CD4-positive, alpha-beta T cell treated with Interleukin-17A for 1 hour (primary cell): ENCODE measurements around the gene EGLN2.
"Not testable (repeated sequence)": the region's sequence is repeated elsewhere in the genome, so short reads cannot be mapped to it uniquely, and the experiment has no call there.

ENCODE experiments used
- DNase-seq: peaks from one replicate; pipeline ENCODE4 v3.0.0-alpha.2; 2020

Gene EGLN2

DNA sequence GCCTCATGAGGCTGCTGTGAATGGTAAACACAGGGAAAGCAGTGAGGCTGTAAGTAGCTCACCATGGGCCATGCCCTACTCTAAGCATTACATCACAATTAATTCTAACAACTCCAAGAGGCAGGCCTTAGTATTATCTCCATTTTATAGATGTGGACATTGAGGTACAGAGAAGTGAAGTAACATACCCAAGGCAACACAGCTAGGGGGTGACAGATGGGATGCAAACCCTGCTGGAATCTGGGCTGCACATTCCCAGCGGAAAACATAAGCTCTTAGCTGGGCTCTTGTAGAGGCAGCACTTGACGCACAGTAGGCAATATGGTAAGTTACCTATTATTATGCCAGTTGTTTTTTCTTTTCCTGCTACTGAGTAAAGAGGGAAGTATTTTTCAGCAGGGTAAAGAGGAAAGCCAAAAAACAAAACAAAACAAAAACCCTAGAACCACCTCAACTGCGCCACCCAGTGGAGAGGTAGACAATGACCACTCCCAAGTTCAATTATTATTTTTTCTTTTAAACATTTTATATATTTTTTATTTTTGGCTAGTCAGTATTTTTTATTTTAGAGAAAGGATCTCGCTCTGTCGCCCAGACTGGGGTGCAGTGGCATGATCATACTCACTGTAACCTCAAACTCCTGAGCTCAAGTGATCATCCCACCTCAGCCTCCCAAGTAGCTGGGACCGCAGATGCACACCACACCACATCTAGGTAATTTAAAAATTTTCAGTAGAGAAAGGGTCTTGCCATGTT lies 20.7 kb downstream of the EGLN2 start:
- DNase-seq, result peak; percentile 78

DNA sequence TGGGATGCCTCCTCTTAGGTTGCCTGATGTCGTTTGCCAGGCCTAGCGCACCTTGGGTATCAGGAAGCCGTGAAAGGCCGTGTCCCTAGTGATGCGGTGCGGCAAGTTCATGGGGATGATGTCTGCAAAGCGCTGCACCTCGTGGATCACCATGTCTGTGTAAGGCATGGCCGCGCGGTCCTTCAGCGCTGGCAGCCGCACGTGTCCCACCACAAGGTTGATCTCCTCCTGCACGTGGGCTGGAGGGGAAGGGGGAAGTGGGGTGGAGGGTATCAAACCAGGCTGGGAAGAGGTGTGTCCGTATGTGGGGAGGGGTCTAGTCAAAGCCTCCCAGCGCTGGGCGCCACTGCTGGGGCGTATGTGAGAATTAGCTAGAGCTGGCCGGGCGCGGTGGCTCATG lies 23.2 kb downstream of the EGLN2 start:
- DNase-seq, result no peak

DNA sequence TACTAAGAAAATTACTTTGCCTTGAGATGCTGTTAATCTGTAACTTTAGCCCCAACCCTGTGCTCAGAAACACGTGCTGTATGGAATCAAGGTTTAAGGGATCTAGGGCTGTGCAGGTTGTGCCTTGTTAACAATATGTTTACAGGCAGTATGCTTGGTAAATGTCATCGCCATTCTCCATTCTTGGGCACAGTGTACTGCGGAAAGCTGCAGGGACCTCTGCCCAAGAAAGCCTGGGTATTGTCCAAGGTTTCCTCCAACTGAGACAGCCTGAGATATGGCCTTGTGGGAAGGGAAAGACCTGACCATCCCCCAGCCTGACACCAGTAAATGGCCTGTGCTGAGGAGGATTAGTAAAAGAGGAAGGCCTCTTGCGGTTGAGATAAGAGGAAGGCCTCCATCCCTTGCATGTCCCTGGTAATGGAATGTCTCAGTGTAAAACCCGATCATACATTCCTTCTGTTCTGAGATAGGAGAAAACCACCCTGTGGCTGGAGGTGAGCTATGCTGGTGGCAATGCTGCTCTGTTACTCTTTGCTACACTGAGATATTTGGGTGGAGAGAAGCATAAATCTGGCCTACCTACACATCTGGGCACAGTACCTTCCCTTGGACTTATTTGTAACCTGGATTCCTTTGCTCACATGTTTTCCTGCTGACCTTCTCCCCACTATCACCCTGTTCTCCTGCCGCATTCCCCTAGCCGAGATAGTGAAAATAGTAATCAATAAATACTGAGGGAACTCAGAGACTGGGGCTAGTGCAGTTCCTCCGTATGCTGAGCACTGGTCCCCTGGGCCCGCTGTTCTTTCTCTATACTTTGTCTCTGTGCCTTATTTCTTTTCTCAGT lies 23.9 kb downstream of the EGLN2 start:
- not testable (repeated sequence) for DNase-seq

GRCh38 chr19:40824916-40825315 lies 25.9 kb downstream of the EGLN2 start:
- DNase-seq, result not testable (repeated sequence)

DNA sequence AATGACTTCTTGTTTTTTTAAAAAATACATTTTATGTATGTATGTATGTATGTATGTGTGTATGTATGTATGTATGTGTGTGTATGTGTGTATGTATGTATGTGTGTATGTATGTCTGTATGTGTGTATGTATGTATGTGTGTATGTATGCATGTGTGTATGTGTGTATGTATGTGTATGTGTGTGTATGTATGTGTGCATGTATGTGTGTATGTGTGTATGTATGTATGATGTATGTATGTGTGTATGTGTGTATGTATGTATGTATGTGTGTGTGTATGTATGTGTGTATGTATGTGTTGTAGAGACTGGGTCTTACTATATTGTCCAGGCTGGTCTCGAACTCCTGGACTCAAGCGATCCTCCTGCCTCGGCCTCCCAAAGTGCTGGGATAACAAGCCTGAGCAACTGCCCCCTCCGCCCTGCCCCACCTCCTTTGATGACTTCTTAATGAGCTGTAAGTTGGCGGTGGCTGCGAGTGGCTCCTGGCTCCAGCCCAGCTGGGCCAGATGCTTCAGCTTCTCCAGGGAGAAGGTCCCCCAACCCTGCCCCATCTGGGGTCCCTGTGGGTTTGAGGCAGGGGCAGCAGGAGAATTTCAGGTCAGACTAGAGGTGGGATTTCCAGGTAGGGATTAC lies 26.6 kb downstream of the EGLN2 start:
- DNase-seq, result not testable (repeated sequence)

GRCh38 chr19:40826312-40826698 lies 27.3 kb downstream of the EGLN2 start:
- not testable (repeated sequence) for DNase-seq

DNA sequence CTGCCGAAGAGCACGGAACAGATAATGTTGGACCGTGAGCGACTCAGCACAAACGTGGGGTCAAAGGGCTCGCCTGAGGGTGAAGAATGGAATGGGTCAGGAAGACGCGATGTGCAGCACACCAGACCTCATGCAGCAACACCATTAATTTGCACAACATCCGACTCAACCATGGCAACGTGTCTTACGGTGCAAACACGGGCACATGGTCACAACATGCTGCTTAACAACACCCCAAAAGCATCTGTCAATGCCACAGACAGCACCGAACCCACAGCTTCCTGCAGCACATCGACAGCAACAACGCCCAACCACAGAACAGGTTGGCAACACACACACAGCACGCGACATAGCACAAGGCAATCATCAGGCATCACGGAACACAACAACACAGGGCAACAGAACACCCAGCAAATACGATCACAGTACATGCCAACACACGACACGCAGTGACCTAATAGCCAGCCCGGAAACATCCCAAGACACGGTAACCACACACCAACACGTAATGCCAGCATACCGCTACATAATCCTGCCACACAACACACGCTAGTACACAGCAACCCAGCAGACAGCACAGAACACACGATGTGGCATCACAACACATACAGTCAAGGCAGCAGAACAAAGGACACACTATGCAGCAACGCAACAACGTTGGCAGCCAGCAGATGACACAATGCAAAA lies 27.9 kb downstream of the EGLN2 start:
- DNase-seq, result peak; percentile 91

DNA sequence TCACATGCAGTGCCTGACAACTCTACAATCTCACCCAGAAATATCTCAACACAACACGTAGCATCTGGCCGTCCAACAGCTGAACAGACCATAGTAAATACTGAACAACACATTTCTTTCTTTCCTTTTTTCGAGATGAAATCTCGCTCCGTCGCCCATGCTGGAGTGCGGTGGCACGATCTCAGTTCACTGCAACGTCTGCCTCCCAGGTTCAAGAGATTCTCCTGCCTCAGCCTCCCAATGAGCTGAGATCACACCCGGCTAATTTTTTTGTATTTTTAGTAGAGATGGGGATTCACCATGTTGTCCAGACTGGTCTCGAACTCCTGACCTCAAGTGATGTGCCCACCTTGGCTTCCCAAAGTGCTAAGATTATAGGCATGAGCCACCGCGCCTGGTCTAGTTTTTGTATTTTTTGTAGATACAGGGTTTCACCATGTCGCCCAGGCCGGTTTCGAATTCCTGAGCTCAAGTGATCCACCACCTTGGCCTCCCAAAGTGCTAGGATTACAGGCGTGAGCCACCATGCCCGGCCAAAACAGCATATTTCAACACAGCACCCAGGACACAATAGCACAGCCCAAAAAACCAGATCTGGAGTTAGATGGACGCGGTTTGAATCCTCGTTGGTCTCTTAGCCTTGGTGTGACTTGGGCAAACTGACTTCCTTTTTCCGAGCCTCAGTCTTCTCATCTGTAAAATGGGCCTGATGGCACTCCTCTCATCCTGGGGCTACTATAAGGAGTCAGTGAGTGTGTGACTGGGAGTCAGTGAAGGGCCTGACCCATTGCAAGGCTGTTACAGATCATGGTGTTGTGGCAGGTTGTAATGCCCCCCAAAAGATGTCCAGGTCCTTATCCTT lies 28.6 kb downstream of the EGLN2 start:
- DNase-seq, result no peak

GRCh38 chr19:40829205-40829604 lies 30.2 kb downstream of the EGLN2 start:
- DNase-seq, result no peak

DNA sequence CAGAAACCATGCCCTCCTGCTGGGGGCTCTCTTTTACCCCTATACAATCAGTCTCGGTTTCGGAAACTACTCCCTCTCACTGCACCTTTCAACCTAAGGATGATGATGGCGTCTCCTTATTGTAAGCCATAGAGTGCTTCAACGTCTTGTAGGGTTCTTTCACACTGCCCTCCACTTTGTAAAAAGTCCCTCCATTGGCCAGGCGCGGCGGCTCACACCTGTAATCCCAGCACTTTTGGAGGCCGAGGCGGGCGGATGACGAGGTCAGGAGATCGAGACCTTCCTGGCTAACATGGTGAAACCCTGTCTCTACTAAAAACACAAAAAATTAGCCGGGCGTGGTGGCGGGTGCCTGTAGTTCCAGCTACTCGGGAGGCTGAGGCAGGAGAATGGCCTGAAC lies 31.8 kb downstream of the EGLN2 start:
- DNase-seq, result not testable (repeated sequence)

- no peak for DNase-seq
These were observed 32.8 kb downstream of the EGLN2 start for GRCh38 chr19:40831502-40832430.

GRCh38 chr19:40832431-40832790 lies 33.4 kb downstream of the EGLN2 start:
- not testable (repeated sequence) for DNase-seq

DNA sequence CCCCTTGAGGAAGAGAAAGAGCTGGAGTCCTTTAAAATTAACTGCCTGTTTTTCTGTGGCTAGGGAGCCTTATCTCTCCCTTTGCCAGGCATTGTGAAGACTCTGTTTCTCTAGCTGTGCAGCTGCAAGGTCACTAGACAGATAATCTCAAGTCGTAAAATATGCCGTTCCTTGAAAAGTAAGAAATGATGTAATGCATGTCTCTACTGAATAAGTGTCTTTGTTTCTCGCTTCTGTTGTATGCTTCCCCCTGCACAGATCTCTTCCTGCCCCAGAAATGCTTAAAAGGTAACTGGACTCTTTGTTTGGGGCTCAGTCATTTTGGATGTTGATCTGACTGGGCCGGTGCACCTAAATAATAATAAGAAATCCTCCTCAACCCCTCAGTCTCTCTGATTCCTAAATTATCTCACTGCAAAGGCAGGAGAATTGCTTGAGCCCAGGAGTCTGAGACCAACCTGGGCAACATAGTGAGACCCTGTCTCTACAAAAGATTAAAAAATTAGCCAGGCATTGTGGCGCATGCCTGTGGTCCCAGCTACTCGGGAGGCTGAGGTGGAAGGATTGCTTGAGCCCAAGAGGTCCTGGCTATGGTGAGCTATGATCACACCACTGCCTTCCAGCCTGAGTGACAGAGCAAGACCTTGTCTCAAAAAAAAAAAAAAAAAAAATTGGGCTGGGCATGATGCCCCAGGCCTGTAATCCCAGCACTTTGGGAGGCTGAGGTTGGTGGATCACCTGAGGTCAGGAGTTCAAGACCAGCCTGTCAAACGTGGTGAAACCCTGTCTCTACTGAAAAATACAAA lies 34.9 kb downstream of the EGLN2 start:
- DNase-seq, result not testable (repeated sequence)

- DNase-seq, result no peak
These were observed 37.9 kb downstream of the EGLN2 start for GRCh38 chr19:40836754-40837429.

DNA sequence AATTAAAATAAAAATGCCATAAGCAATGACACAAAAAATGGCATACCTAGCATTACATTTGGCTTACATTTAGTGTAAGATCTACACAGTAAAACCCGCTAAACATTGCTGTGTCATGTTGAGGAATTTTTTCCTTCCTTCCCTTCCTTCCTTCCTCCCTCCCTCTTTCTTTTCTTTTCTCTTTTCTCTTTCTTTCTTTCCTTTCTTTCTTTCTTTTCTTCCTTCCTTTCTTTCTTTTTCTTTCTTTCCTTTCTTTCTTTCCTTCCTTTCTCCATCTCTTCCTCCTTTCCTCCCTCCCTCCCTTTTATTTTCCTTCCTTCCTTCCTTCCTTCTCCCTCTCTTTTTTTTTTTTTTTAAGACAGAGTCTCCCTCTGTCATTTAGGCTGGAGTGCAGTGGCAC lies 39.5 kb downstream of the EGLN2 start:
- not testable (repeated sequence) for DNase-seq

DNA sequence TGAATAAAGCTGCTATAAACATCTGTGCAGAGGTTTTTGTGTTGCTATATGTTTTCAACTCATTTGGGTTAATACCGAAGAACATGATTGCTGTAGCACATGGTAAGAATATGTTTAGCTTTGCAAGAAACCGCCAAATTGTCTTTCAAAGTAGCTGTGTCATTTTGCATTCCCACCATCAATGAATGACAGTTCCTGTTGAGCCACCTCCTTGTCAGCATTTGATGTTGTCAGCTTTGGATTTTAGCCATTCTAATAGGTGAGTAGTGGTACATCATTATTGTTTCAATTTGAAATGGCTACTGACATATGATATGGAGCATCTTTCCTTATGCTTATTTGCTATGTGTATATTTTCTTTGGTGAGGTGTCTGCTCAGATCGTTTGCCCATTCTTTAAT lies 43.0 kb downstream of the EGLN2 start:
- DNase-seq, result not testable (repeated sequence)

DNA sequence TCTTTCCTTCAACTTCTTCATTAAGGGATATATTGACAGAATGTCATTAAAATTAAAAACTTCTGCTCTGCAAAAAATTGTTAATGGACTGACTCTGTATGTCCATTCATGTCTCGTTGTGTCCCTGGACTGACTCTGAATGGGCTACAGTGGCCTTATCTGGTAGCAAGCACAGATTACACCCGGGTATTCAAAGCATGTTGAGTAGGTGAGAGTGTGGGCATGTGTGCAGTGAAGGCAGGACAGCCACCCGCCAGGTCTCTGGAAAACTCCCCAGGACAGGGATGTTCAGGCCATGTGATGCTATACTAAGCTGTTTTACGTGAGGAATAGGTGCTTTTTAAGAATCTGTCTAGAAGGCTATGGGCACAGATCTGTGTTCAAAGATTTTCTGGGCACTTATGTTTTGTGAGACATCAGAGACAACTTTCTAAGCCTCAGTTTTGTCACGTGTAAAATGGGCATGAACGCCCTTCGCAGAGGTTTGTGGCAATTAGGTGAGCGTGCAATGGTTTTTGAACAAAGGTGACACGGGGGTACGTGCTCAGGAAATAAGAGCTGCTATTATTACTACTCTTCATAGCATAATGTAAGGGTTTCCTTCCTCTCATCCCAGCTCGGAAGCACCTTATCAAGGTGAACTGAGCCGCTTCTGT lies 44.1 kb downstream of the EGLN2 start:
- not testable (repeated sequence) for DNase-seq

- DNase-seq, result peak; percentile 89
These were observed 44.7 kb downstream of the EGLN2 start for GRCh38 chr19:40843653-40844052.

DNA sequence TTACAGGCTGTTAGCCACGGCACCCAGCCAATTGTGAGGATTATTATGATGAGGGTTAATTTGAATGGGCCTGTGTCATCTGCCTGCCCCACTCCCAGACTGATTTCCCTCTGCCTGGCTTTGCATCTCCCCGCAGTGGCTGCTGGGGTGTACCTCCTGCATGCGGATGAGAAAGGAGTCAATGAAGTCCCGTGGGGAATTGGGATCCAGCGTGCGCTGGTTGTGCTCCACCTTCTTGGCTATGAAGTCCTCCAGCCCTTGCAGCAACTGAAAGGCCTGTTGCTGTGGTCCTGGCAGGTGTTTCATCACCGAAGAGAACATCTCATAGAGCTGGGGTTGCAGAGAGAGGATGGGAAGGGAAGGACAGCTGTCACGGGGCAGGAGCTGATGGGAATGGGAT lies 47.7 kb downstream of the EGLN2 start:
- not testable (repeated sequence) for DNase-seq
